PFSK-1 (cell line): ENCODE results near the gene FBXO28.

Experiments
- POLR2AphosphoS5 ChIP-seq: IDR thresholded peaks from 2 replicates; pipeline ENCODE4 v1.6.1; 2012; ENCODE audit warnings: low read depth, mild to moderate bottlenecking, control low read depth, low read length, moderate library complexity
- SIN3A ChIP-seq: IDR thresholded peaks from 2 replicates; pipeline ENCODE4 v1.6.1; 2012; ENCODE audit warnings: mild to moderate bottlenecking, low read length, moderate library complexity, borderline replicate concordance; ENCODE audit not compliant: insufficient read depth
- TAF1 ChIP-seq: IDR thresholded peaks from 2 replicates; pipeline ENCODE4 v1.6.1; 2012; ENCODE audit warnings: low read length, control low read depth, borderline replicate concordance; ENCODE audit not compliant: insufficient read depth
- TF ChIP-seq, protein P1 (sequence below), 2 experiments: IDR thresholded peaks; 2 replicates each; pipeline versions ENCODE4 v1.6.1 to v1.8.0; 2011 to 2012; ENCODE audit warnings: low read depth in 2 of 2, low read length in 2 of 2, control low read depth in 1 of 2, inconsistent platforms in 1 of 2, mild to moderate bottlenecking in 1 of 2, moderate library complexity in 1 of 2; ENCODE audit not compliant: insufficient read depth in 1 of 2

DNA sequence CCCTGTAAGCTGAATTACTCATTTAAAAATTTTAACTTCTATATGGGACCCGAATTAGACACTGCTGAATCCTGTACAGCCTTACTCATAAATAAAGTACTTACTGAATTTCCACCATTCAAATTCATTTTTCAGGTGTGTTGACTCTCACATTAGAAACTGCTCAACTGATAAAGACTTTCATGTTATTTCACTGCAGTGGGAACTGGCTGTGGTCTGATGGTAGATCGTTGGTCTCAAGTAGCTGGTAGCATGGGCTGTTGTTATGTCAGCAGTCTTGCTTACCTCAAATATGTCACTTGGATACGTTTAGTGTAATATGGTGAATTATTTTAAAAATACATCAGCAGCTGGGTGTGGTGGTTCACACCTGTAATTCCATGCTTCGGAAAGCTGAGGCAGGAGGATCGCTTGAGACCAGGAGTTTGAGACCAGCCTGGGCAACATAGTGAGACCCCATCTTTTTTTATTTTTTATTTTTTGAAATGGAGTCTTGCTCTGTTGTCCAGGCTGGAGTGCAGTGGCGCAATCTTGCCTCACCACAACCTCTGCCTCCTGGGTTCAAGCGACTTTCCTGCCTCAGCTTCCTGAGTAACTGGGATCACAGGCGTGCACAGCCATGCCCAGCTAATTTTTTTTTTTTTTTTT is 79.5 kb downstream of the FBXO28 start:
- TF ChIP-seq, protein P1, sequence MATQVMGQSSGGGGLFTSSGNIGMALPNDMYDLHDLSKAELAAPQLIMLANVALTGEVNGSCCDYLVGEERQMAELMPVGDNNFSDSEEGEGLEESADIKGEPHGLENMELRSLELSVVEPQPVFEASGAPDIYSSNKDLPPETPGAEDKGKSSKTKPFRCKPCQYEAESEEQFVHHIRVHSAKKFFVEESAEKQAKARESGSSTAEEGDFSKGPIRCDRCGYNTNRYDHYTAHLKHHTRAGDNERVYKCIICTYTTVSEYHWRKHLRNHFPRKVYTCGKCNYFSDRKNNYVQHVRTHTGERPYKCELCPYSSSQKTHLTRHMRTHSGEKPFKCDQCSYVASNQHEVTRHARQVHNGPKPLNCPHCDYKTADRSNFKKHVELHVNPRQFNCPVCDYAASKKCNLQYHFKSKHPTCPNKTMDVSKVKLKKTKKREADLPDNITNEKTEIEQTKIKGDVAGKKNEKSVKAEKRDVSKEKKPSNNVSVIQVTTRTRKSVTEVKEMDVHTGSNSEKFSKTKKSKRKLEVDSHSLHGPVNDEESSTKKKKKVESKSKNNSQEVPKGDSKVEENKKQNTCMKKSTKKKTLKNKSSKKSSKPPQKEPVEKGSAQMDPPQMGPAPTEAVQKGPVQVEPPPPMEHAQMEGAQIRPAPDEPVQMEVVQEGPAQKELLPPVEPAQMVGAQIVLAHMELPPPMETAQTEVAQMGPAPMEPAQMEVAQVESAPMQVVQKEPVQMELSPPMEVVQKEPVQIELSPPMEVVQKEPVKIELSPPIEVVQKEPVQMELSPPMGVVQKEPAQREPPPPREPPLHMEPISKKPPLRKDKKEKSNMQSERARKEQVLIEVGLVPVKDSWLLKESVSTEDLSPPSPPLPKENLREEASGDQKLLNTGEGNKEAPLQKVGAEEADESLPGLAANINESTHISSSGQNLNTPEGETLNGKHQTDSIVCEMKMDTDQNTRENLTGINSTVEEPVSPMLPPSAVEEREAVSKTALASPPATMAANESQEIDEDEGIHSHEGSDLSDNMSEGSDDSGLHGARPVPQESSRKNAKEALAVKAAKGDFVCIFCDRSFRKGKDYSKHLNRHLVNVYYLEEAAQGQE (IDR thresholded peaks at IDR 0.05; ENCODE audit: insufficient read depth in 1 of 2, low read depth in 2 of 2, low read length in 2 of 2), result no peak
- TF ChIP-seq SIN3A (no peak), TAF1 (no peak), POLR2AphosphoS5 (no peak)
